Measurements from ENCODE around the gene THBS1. TPM values are rescaled to one million over a fixed set of nuclear protein-coding genes. Genes with fewer than 3 reads are reported as not detected.
A peak's percentile ranks its signal among the peaks of the same experiment; 100 is the strongest.

THBS1 gene
- total RNA-seq, 1 donor from 2014 or later = 337 TPM

- Mint-ChIP-seq H3K27me3 (ENCODE audit: low read depth) (no peaks in the 10 kb centered on the region), H3K9me3 (peaks cover 23% of the 10 kb centered on the region), H3K27ac (no peak overlapping the region), H3K4me3 (no peak overlapping the region), H3K36me3 (peaks cover 2% of the 10 kb centered on the region), H3K4me1 (peaks cover 12% of the 10 kb centered on the region)
- DNase-seq (ENCODE audit: low spot score in 2 of 2, unreplicated experiment in 2 of 2) = no peak
- TF ChIP-seq CTCF (IDR thresholded peaks at IDR 0.05; ENCODE audit: unreplicated experiment) = no peak
These were observed 31.0 kb upstream of the THBS1 start for GRCh38 chr15:39549912-39550311.

GRCh38 chr15:39551476-39551875 is 29.4 kb upstream of the THBS1 start:
- no peak for DNase-seq (ENCODE audit: low spot score in 2 of 2, unreplicated experiment in 2 of 2)
- Mint-ChIP-seq H3K4me3 (no peak overlapping the region), H3K4me1 (peaks cover 27% of the 10 kb centered on the region), H3K36me3 (no peaks in the 10 kb centered on the region), H3K27ac (no peak overlapping the region), H3K9me3 (peaks cover 10% of the 10 kb centered on the region), H3K27me3 (ENCODE audit: low read depth) (no peaks in the 10 kb centered on the region)
- TF ChIP-seq CTCF (IDR thresholded peaks at IDR 0.05; ENCODE audit: unreplicated experiment) = no peak

GRCh38 chr15:39552556-39552955 is 28.3 kb upstream of the THBS1 start:
- H3K27ac Mint-ChIP-seq = no peak overlapping the region
- TF ChIP-seq CTCF (IDR thresholded peaks at IDR 0.05; ENCODE audit: unreplicated experiment) = no peak
- no peak overlapping the region for H3K4me3 Mint-ChIP-seq
- H3K27me3 Mint-ChIP-seq (ENCODE audit: low read depth) = no peaks in the 10 kb centered on the region
- no peak for DNase-seq (ENCODE audit: low spot score in 2 of 2, unreplicated experiment in 2 of 2)
- H3K9me3 Mint-ChIP-seq = peaks cover 8% of the 10 kb centered on the region
- peaks cover 33% of the 10 kb centered on the region for H3K4me1 Mint-ChIP-seq
- no peaks in the 10 kb centered on the region for H3K36me3 Mint-ChIP-seq

GRCh38 chr15:39553947-39554693 is 26.8 kb upstream of the THBS1 start:
- H3K27me3 Mint-ChIP-seq (ENCODE audit: low read depth) = no peaks in the 10 kb centered on the region
- no peaks in the 10 kb centered on the region for H3K36me3 Mint-ChIP-seq
- H3K4me3 Mint-ChIP-seq = no peak overlapping the region
- no peak for TF ChIP-seq CTCF (IDR thresholded peaks at IDR 0.05; ENCODE audit: unreplicated experiment)
- H3K4me1 Mint-ChIP-seq = peaks cover 36% of the 10 kb centered on the region
- H3K9me3 Mint-ChIP-seq = peaks cover 2% of the 10 kb centered on the region
- no peak for DNase-seq (ENCODE audit: low spot score in 2 of 2, unreplicated experiment in 2 of 2)
- H3K27ac Mint-ChIP-seq = peak overlapping the region; percentile 9

GRCh38 chr15:39554746-39555387 is 26.0 kb upstream of the THBS1 start:
- no peak for DNase-seq (ENCODE audit: low spot score in 2 of 2, unreplicated experiment in 2 of 2)
- H3K9me3 Mint-ChIP-seq = no peaks in the 10 kb centered on the region
- TF ChIP-seq CTCF (IDR thresholded peaks at IDR 0.05; ENCODE audit: unreplicated experiment) = no peak
- no peaks in the 10 kb centered on the region for H3K27me3 Mint-ChIP-seq (ENCODE audit: low read depth)
- H3K4me3 Mint-ChIP-seq = no peak overlapping the region
- H3K27ac Mint-ChIP-seq = peak overlapping the region; percentile 9
- peaks cover 36% of the 10 kb centered on the region for H3K4me1 Mint-ChIP-seq
- no peaks in the 10 kb centered on the region for H3K36me3 Mint-ChIP-seq
